ENCODE results near the gene LAT.

The LAT gene

GRCh38 chr16:28984619-28985135 is at the start of gene LAT:
Gene LAT (plus strand): TSS chr16:28985052. CDS start chr16:28985418, 366 bp downstream.
- peak within 1 kb of the TSS; percentile 73 for H3K9ac ChIP-seq (ENCODE audit: low read length)
- H3K4me1 ChIP-seq (ENCODE audit: low read length): peaks cover 13% of the 10 kb centered on the region
- H4K20me1 ChIP-seq (ENCODE audit: insufficient read depth, low read length): no peaks in the 10 kb centered on the region
- H2AFZ ChIP-seq (ENCODE audit: low read length): peak within 1 kb of the TSS; percentile 90
- peaks cover 9% of the 10 kb centered on the region; the same call in 1 of the 2 replicates for H3K79me2 ChIP-seq (ENCODE audit: low read length)
- H3F3A ChIP-seq (ENCODE audit: insufficient read depth, low read length): no peaks in the 10 kb centered on the region
- H3K4me2 ChIP-seq (ENCODE audit: low read depth, low read length): peak within 1 kb of the TSS; percentile 94
- H3K27ac ChIP-seq (ENCODE audit: low read length): peak within 1 kb of the TSS; percentile 32; the same call in 1 of the 2 replicates
- no peaks in the 10 kb centered on the region for H3K9me2 ChIP-seq (replicated peaks; ENCODE audit: insufficient read depth, low read length)
- peak within 1 kb of the TSS; percentile 70 for H3K4me3 ChIP-seq (ENCODE audit: low read length)
- no peaks in the 10 kb centered on the region for H3K27me3 ChIP-seq (replicated peaks; ENCODE audit: insufficient read depth, low read length)
- DNase-seq: peak; percentile 69
- H3K36me3 ChIP-seq (replicated peaks; ENCODE audit: insufficient read depth, low read length): no peaks in the 10 kb centered on the region
- no peaks in the 10 kb centered on the region for H3K9me3 ChIP-seq (replicated peaks; ENCODE audit: insufficient read depth, low read length)
- no peak for TF ChIP-seq EZH2phosphoT487 (IDR thresholded peaks at IDR 0.05; ENCODE audit: low read length)
- TF ChIP-seq, protein P1, sequence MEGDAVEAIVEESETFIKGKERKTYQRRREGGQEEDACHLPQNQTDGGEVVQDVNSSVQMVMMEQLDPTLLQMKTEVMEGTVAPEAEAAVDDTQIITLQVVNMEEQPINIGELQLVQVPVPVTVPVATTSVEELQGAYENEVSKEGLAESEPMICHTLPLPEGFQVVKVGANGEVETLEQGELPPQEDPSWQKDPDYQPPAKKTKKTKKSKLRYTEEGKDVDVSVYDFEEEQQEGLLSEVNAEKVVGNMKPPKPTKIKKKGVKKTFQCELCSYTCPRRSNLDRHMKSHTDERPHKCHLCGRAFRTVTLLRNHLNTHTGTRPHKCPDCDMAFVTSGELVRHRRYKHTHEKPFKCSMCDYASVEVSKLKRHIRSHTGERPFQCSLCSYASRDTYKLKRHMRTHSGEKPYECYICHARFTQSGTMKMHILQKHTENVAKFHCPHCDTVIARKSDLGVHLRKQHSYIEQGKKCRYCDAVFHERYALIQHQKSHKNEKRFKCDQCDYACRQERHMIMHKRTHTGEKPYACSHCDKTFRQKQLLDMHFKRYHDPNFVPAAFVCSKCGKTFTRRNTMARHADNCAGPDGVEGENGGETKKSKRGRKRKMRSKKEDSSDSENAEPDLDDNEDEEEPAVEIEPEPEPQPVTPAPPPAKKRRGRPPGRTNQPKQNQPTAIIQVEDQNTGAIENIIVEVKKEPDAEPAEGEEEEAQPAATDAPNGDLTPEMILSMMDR (IDR thresholded peaks at IDR 0.05; ENCODE audit: low read length): no peak
- TF ChIP-seq EZH2 (optimal IDR thresholded peaks at IDR 0.05; ENCODE audit: low read depth, low read length): no peak

- no peaks in the 10 kb centered on the region for H3F3A ChIP-seq (ENCODE audit: insufficient read depth, low read length)
- no peaks in the 10 kb centered on the region for H4K20me1 ChIP-seq (ENCODE audit: insufficient read depth, low read length)
- H3K4me3 ChIP-seq (ENCODE audit: low read length): no peak overlapping the region
- DNase-seq: no peak
- H3K27me3 ChIP-seq (replicated peaks; ENCODE audit: insufficient read depth, low read length): peaks cover 6% of the 10 kb centered on the region; the same call in 1 of the 2 replicates
- H3K79me2 ChIP-seq (ENCODE audit: low read length): no peaks in the 10 kb centered on the region
- H3K9me3 ChIP-seq (replicated peaks; ENCODE audit: insufficient read depth, low read length): no peaks in the 10 kb centered on the region
- no peaks in the 10 kb centered on the region for H3K36me3 ChIP-seq (replicated peaks; ENCODE audit: insufficient read depth, low read length)
- TF ChIP-seq, protein P1 (IDR thresholded peaks at IDR 0.05; ENCODE audit: low read length): no peak
- TF ChIP-seq EZH2phosphoT487 (IDR thresholded peaks at IDR 0.05; ENCODE audit: low read length) (no peak), EZH2 (optimal IDR thresholded peaks at IDR 0.05; ENCODE audit: low read depth, low read length) (no peak)
- no peak overlapping the region for H3K9ac ChIP-seq (ENCODE audit: low read length)
- no peaks in the 10 kb centered on the region for H3K9me2 ChIP-seq (replicated peaks; ENCODE audit: insufficient read depth, low read length)
- no peak overlapping the region for H3K4me2 ChIP-seq (ENCODE audit: low read depth, low read length)
- no peak overlapping the region for H2AFZ ChIP-seq (ENCODE audit: low read length)
- no peak overlapping the region for H3K27ac ChIP-seq (ENCODE audit: low read length)
- no peaks in the 10 kb centered on the region for H3K4me1 ChIP-seq (ENCODE audit: low read length)
These were observed 49.5 kb upstream of the LAT start for GRCh38 chr16:28935346-28935745.

GRCh38 chr16:28935924-28936783 is 48.7 kb upstream of the LAT start:
- peak; percentile 57 for DNase-seq
- Histone ChIP-seq H3K36me3 (replicated peaks; ENCODE audit: insufficient read depth, low read length) (no peaks in the 10 kb centered on the region), H3K4me1 (ENCODE audit: low read length) (no peaks in the 10 kb centered on the region), H3K27ac (ENCODE audit: low read length) (no peak overlapping the region), H3K27me3 (replicated peaks; ENCODE audit: insufficient read depth, low read length) (peaks cover 6% of the 10 kb centered on the region; the same call in 1 of the 2 replicates), H3K4me2 (ENCODE audit: low read depth, low read length) (0 out of 2 replicates have a peak overlapping the region, but pooled peaks have one; percentile 21), H3K9ac (ENCODE audit: low read length) (no peak overlapping the region), H3K4me3 (ENCODE audit: low read length) (no peak overlapping the region), H4K20me1 (ENCODE audit: insufficient read depth, low read length) (no peaks in the 10 kb centered on the region), H3K79me2 (ENCODE audit: low read length) (no peaks in the 10 kb centered on the region), H2AFZ (ENCODE audit: low read length) (0 out of 2 replicates have a peak overlapping the region, but pooled peaks have one; percentile 14), H3F3A (ENCODE audit: insufficient read depth, low read length) (no peaks in the 10 kb centered on the region), H3K9me2 (replicated peaks; ENCODE audit: insufficient read depth, low read length) (no peaks in the 10 kb centered on the region), H3K9me3 (replicated peaks; ENCODE audit: insufficient read depth, low read length) (no peaks in the 10 kb centered on the region)
- no peak for TF ChIP-seq EZH2 (optimal IDR thresholded peaks at IDR 0.05; ENCODE audit: low read depth, low read length)
- no peak for TF ChIP-seq EZH2phosphoT487 (IDR thresholded peaks at IDR 0.05; ENCODE audit: low read length)
- TF ChIP-seq, protein P1 (IDR thresholded peaks at IDR 0.05; ENCODE audit: low read length): no peak

All from MM.1S (cell line).